ENCODE measurements around the gene ZNF556.

DNA sequence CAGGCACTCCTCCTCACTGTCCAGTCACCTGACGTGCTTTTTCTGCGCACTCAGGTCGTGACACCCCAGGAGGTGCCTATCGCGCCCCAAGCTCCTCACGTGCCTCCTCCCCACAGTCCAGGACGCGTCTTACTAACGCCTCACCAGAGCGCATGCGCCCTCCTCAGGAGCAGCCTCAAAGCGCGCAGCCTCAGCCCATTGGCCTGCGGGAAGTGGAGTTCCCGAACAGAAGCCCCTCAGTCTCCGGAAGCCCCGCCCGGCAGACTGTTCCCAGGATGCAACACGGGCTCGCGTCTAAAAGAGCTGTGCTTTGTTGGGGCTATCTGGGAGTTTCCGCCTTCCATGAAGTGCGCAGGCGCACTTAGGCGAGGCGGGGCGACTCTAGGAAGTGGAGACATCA, 8.3 kb upstream of the ZNF556 start:
- TF ChIP-seq, protein P1, sequence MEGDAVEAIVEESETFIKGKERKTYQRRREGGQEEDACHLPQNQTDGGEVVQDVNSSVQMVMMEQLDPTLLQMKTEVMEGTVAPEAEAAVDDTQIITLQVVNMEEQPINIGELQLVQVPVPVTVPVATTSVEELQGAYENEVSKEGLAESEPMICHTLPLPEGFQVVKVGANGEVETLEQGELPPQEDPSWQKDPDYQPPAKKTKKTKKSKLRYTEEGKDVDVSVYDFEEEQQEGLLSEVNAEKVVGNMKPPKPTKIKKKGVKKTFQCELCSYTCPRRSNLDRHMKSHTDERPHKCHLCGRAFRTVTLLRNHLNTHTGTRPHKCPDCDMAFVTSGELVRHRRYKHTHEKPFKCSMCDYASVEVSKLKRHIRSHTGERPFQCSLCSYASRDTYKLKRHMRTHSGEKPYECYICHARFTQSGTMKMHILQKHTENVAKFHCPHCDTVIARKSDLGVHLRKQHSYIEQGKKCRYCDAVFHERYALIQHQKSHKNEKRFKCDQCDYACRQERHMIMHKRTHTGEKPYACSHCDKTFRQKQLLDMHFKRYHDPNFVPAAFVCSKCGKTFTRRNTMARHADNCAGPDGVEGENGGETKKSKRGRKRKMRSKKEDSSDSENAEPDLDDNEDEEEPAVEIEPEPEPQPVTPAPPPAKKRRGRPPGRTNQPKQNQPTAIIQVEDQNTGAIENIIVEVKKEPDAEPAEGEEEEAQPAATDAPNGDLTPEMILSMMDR (conservative IDR thresholded peaks at IDR 0.05; ENCODE audit: low read length): no peak
- TF ChIP-seq EZH2phosphoT487 (IDR thresholded peaks at IDR 0.05; ENCODE audit: borderline replicate concordance, low read depth, low read length): no peak

All from OCI-LY7 (cell line).